Astrocyte (in vitro differentiated cells and primary cell): ENCODE measurements around the gene PLCH1.

ENCODE experiments used
- EZH2 ChIP-seq: IDR thresholded peaks from 2 replicates; pipeline ENCODE4 v1.6.1; 2012; ENCODE audit warnings: mild to moderate bottlenecking, low read length, inconsistent platforms; ENCODE audit not compliant: insufficient read depth
- TF ChIP-seq, protein P1 (sequence below): IDR thresholded peaks from 2 replicates; pipeline ENCODE4 v1.5.1; 2011; ENCODE audit warnings: low read depth, mild to moderate bottlenecking, inconsistent platforms, low read length, moderate library complexity; ENCODE audit not compliant: insufficient read depth

DNA sequence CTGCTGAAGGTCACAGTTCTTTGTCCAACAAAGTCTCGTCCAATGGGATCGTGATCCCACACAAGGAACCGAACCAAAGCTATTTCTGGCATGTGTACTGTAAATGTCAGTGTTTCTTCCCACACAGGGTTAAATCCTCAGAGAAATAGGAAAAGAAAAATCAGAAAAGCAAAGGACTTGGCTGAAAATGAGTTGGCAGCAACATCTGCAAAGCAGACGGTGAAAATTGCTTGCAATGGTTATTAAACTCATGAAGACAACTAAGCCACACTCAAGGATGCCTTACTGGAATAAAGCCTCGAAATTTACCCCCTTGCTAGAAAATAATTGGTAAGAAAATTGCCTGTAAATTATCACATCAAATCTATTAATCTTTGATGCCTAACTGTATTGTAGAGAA, 256.2 kb downstream of the PLCH1 start:
- TF ChIP-seq, protein P1, sequence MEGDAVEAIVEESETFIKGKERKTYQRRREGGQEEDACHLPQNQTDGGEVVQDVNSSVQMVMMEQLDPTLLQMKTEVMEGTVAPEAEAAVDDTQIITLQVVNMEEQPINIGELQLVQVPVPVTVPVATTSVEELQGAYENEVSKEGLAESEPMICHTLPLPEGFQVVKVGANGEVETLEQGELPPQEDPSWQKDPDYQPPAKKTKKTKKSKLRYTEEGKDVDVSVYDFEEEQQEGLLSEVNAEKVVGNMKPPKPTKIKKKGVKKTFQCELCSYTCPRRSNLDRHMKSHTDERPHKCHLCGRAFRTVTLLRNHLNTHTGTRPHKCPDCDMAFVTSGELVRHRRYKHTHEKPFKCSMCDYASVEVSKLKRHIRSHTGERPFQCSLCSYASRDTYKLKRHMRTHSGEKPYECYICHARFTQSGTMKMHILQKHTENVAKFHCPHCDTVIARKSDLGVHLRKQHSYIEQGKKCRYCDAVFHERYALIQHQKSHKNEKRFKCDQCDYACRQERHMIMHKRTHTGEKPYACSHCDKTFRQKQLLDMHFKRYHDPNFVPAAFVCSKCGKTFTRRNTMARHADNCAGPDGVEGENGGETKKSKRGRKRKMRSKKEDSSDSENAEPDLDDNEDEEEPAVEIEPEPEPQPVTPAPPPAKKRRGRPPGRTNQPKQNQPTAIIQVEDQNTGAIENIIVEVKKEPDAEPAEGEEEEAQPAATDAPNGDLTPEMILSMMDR = no peak
- no peak for TF ChIP-seq EZH2
